Measurements from ENCODE around the gene TMIGD3.
"Not testable (repeated sequence)": the region's sequence is repeated elsewhere in the genome, so short reads cannot be mapped to it uniquely, and the experiment has no call there.

TMIGD3 gene

GRCh38 chr1:111503585-111504060, at the start of gene TMIGD3, which contains the start of gene ADORA3:
TMIGD3 (minus strand) TSS chr1:111503633; CDS start chr1:111503354, 279 bp downstream.
ADORA3 (minus strand) TSS chr1:111503633; CDS start chr1:111503354, 279 bp downstream.
- DNase-seq (ENCODE audit: low read depth) = no peak

- DNase-seq (ENCODE audit: low read depth) = no peak
Measured at GRCh38 chr1:111553196-111553595, 49.8 kb upstream of the TMIGD3 start.

DNA sequence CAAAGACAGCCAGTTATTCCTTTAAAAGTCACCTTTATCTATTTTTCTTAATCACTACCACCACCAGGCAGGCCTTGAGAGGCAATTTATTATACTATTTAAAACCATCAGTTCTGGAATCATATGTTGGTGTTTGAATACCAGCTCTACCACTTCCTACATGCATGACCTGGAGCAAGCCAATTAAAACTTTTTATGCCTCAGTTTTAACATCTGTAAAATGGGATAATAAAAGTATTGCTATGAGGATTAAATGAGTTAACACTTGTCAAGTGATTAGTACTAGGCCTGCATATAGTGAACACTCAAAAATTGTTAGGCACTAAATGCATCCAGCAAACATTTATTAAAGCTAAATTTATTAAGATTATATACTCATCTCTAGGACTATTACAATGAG, 49.2 kb upstream of the TMIGD3 start:
- no peak for DNase-seq (ENCODE audit: low read depth)

- no peak for DNase-seq (ENCODE audit: low read depth)
Measured at GRCh38 chr1:111551623-111552411, 48.4 kb upstream of the TMIGD3 start.

- DNase-seq (ENCODE audit: low read depth) = not testable (repeated sequence)
Measured at GRCh38 chr1:111547786-111548185, 44.4 kb upstream of the TMIGD3 start.

GRCh38 chr1:111542187-111542586, 38.8 kb upstream of the TMIGD3 start:
- DNase-seq (ENCODE audit: low read depth) = no peak

- no peak for DNase-seq (ENCODE audit: low read depth)
Measured at GRCh38 chr1:111541721-111542120, 38.3 kb upstream of the TMIGD3 start.

DNA sequence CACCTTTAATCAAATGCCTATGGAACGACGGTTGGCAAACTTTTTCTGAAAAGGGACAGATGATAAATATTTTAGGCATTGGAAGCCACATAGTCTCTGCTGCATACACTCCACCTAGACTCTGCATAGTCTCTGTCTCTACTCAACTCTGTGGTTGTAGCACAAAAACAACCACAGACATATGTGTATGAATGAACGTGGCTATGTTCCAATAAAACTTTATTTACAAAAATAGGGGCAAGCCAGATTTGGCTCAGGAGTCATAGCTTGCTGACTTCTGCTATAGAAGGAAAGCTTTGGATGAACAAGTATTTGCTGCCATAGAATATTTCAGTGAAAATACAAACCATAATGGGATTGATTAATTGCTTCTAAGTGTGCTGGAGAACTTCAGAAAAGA, 37.5 kb upstream of the TMIGD3 start:
- DNase-seq (ENCODE audit: low read depth) = no peak

DNA sequence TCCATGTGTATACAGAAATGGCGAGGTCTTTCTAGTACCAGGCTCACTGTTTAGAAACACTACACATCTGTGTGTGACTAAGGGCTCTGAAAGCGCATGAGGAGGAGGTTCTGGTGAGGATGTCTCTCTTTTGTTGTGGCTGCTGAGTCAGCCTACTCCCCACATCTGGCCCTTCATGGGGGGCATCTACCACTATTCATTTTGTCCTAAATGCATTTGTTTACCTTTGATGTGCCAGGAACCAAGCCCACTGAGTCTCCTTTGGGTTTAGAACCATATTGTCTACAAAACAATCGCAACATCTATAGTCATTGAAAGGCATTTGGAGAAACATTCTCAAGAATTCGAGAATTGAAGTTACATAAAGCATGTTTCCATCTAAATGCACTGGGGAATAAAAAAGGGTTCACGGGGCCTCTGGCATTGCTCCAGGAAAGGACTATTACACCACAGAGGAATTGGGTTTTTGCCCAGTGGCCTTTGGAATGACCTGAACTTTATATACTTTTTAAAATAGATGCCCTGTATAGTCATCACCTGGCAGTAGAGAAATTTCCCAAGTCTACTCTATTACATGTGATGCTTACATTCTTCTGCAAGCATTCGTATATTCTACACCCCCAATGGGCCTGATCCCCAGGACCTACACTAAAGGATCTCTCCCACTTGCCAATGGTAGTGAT, 35.1 kb upstream of the TMIGD3 start:
- DNase-seq (ENCODE audit: low read depth) = no peak

DNA sequence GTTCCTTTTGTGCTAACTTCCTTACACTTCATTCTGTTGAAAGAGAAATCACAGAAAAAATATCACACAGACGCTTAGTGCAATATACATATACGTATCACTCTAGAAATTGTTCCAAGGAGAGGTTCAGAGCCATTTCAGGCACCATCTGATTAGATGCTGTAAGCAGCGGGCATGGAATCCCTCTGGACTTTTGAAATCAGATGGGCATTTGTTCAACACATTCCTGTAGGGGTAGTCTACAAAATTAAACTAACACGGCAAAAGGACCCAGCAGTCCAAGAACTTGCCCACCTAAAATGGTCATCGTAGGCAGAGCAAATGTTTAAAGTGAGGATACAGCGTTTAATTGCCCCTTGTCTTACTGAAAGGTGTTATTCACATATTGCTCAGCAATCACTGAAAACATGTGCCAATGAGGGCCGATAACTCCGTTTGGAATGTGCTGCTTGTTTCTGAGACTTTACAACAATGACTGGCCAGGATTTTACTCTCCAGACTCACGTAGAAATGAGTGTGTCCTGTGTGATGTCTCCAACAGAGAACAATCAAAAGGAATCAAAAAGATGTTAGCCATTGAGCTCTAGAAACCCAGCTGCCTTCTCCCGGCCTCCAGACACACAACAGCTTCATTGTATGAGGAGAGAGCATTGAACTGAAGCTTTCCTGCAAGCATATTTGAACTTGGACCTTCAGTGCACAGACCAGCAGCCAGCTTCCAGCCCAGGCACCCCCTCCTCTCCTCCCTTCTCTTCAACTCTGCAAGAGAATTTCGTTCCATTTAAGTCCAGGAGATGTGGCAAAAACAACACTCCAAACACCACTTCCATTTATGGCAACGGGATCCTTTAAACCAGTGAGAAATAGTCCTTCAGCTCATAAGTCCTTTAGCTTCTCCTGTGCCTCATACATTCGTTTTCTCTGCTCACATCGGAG, 32.1 kb upstream of the TMIGD3 start:
- DNase-seq (ENCODE audit: low read depth) = no peak

DNA sequence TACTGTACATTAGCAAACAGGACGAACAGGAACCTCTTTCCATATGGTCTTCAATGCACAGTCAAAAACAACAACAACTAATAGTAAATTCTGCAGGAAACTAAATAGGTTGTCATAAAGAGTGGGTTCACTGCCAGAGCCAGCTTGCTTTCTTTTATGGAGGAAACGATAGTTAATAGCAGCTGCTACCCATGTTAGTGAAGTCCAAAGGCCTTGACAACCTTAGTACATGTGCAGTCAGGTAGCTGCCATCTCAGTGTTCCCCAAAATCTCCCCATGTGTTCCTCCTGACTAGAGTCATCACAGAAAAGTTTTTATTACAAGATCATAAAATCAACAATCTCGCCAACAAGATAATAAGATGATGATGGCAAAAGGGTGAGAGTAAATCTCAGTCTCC, 16.6 kb upstream of the TMIGD3 start:
- DNase-seq (ENCODE audit: low read depth) = no peak

- no peak for DNase-seq (ENCODE audit: low read depth)
Measured at GRCh38 chr1:111517469-111518225, 14.2 kb upstream of the TMIGD3 start.

DNA sequence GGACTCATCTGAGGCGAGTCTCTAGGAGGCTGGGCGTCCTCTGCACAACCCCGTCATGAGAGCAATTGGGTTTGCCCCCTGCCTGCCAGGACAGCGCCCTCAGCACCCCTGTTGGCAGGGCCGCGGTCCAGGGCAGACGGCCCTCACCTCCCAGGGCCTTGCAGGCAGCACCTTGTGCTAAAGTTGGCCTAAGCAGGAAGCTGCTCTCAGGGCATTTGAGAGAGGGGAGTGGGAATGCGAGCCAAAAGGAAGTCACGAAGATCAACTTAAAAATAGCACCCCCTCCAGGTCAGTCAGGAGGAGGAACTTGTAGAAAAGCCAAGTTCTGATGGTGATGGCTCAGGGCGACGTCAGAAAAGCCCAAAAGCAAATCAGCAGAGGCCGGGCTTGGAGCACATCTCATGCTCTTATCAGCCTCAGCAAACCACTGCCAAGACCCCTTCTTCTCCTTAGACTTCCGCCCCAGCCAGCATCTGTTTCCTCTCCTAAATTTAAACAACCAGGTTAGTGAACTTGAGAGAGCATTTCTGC, 12.6 kb upstream of the TMIGD3 start:
- DNase-seq (ENCODE audit: low read depth) = no peak

DNA sequence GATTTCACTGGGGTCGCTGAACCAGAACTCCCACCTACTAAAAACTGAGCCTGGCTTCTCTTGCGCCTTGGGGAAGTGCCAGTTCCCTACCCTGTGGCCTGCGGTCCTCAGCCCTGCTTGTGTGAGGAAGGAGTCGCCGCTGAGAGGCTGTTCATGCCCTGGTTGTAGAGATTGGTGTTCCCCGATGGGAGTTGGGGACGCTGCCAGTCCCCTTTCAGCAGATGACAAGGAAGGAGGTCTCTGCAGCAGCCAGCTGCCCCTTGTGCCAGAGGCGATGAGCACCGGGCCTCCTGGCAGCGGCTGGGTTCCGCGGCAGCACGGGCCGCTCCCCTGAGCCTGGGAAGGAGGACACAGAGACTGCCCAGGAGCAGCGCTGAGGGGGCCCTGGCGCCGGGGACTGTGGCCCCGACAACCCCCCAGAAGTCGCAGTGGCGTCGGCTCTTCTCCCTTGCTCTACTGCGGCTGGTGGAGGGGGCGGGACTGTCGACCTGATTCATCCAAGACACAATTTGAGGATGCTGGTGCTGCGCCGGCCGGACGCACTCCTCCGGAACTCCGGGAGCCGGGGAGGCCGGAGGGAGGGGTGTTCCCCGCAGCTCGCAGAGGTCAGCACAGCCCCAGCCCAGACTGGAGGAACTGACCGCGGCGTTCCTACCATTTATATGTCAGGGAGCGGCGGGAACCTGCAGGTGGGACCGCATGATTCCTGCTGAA, 12.0 kb upstream of the TMIGD3 start:
- no peak for DNase-seq (ENCODE audit: low read depth)

- DNase-seq (ENCODE audit: low read depth) = no peak
Measured at GRCh38 chr1:111513410-111514020, 10.1 kb upstream of the TMIGD3 start.

- no peak for DNase-seq (ENCODE audit: low read depth)
Measured at GRCh38 chr1:111512931-111513330, 9.5 kb upstream of the TMIGD3 start.

DNA sequence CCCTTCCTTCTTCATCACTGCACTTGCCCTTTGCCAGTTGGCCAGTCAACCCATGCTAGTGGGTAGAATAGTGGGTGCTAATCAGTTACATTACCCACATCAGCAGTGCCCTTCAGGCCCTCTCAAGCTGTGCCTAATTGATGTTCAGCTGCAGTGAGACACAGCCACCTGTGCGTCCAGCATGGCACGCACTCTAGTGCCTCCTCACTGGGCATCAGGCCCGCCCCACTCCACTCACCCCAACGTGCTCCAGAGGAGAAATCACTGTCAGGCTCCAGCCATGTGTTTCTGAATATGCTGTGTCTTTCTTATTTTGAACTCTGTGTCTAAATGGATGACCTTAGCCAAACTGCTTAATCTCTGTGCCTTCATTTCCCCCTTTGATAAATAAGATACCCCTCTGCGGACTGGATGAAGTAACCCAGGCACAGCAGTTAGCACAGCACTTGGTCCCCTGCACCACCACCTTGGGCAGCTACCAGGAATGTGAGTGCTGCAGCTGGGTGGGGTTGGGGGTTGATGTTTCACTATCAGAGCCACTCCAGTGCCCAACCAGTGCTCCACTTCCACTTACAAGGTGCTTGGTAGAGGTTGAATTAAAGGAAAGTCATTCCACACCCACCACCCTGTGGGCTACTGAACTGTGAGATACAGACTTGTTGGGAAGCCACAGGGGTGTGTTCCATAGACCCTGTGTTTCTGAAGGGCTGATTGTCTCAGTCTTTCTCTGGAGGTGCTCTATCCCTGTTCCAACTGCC, 8.9 kb upstream of the TMIGD3 start:
- no peak for DNase-seq (ENCODE audit: low read depth)

- DNase-seq (ENCODE audit: low read depth) = no peak
Measured at GRCh38 chr1:111511370-111511769, 7.9 kb upstream of the TMIGD3 start.

DNA sequence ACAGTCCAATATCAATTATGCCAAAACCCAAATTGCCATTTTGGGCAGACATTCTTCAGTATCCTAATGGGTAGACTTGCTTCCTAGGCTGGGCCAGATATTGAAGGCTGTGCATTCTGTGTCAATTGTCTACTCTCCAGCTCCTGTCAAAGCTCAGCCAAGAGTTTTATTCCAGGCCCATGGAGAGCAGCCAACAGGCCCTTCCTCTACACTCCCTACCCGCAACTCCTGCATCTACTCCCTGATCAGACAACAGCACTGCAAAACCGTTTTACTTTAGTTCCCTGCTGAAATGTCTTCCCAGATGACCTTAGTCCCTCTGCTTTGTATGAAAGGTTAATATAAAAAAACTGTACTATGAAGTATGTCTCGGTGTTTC, 6.6 kb upstream of the TMIGD3 start:
- no peak for DNase-seq (ENCODE audit: low read depth)
